HepG2 (cell line): ENCODE measurements around the gene HINT1. TPM values are rescaled to one million over a fixed set of nuclear protein-coding genes. Genes with fewer than 3 reads are reported as not detected.
A peak's percentile ranks its signal among the peaks of the same experiment; 100 is the strongest.

Experiments used
- PHB2 ChIP-seq: fragments of 450-650 bp; IDR thresholded peaks from 2 replicates; pipeline ENCODE4 v1.6.1; 2018; ENCODE audit not compliant: partially characterized antibody
- SOX5 ChIP-seq: IDR thresholded peaks from 2 replicates; pipeline ENCODE4 v1.6.1; 2016; ENCODE audit warnings: borderline replicate concordance
- ZMAT3 ChIP-seq: sonication (generic); formaldehyde crosslinking; conservative IDR thresholded peaks from 2 replicates; pipeline ENCODE4 v1.7.0; 2021; ENCODE audit warnings: missing genetic modification reagents
- ZNF556 ChIP-seq: sonication (generic); formaldehyde crosslinking; IDR thresholded peaks from 2 replicates; pipeline ENCODE4 v1.4.0; 2020; ENCODE audit warnings: mild to moderate bottlenecking, missing genetic modification reagents, borderline replicate concordance
- polyA plus RNA-seq, 8 experiments: library from polyadenylated mRNA; depleted of rRNA in 3 of 8; stranded (reverse) in 7 of 8; unstranded in 1 of 8; fragments of >200 nt; fragmentation: Illumina TruSeq in 4 of 8; extraction: Trizol in 4 of 8; gene quantifications; 2 replicates each; pipeline versions ENCODE4 v1.2.1 to v1.2.3, GENCODE V29; 2011 to 2016; ENCODE audit warnings: low read depth in 4 of 8, missing spikeins in 1 of 8, mixed read lengths in 1 of 8; ENCODE audit not compliant: insufficient read depth in 1 of 8
- total RNA-seq, 5 experiments: library from RNA; depleted of rRNA; stranded (reverse); fragments of >200 nt; fragmentation: Illumina TruSeq; extraction: Trizol; gene quantifications; 2 replicates each; pipeline ENCODE4 v1.2.3, GENCODE V29; 2016; ENCODE audit warnings: low read depth in 1 of 5
- TF ChIP-seq, protein P1 (sequence below): IDR thresholded peaks from 2 replicates; pipeline ENCODE4 v1.6.1; 2018; ENCODE audit warnings: missing genetic modification reagents, mild to moderate bottlenecking, missing compliant biosample characterization
- TF ChIP-seq, protein P2 (sequence below): sonication (generic); formaldehyde crosslinking; IDR thresholded peaks from 2 replicates; pipeline ENCODE4 v1.8.0; 2022; ENCODE audit warnings: missing genetic modification reagents, mild to moderate bottlenecking, borderline replicate concordance
- TF ChIP-seq, protein P3 (sequence below): sonication (generic); formaldehyde crosslinking; IDR thresholded peaks from 2 replicates; pipeline ENCODE4 v1.4.0; 2020; ENCODE audit warnings: mild to moderate bottlenecking, missing genetic modification reagents
- TF ChIP-seq, protein P4 (sequence below): IDR thresholded peaks from 2 replicates; pipeline ENCODE4 v1.6.1; 2016; ENCODE audit warnings: missing compliant biosample characterization, missing genetic modification reagents, borderline replicate concordance
- TF ChIP-seq, protein P5 (sequence below): sonication (generic); formaldehyde crosslinking; IDR thresholded peaks from 2 replicates; pipeline ENCODE4 v1.4.0; 2020; ENCODE audit warnings: missing genetic modification reagents, borderline replicate concordance
- TF ChIP-seq, protein P6 (sequence below): sonication (generic); formaldehyde crosslinking; IDR thresholded peaks from 2 replicates; pipeline ENCODE4 v1.5.1; 2020; ENCODE audit warnings: missing genetic modification reagents, mild to moderate bottlenecking, borderline replicate concordance

HINT1 gene
- total and polyA plus RNA-seq, 2 of the 13 experiments (the other 11 are each of a cell fraction or from before 2014, with no cell fraction given) = 428 to 997 TPM

DNA sequence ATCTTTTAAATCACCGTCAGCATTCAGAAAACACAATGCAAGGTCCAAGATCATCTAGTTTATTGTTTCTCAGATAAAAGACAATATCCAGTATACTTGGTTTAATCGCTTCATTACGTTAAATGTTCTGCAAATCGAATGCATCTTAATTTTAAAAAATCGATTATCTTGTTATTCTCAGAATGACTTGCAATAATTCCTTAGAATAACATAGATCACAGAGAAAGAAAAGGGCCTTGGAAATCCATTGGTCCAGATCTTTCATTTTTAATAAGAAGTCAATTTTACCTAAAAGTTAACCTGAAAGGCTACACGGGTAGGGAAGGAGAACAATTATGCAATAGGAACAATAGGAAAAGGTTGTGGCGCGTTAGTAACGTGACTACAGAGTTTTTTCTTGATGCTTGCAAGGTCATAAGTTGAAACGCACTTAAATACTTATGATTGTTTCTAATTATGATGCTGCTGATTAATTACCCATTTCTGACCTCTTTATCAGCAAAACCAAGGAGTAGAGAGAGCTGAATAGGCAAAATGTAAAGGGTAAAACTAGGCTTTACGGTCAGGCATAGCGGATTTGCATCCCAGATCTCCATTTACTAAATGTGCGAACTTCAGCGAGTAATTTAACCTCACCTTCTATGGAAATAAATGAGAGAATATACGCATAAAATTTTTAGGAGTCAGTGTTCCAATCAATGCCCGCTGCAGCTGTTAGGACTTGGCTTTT, 4.9 kb upstream of the HINT1 start (continued):
- TF ChIP-seq ZMAT3 (no peak), ZNF556 (CRISPR knock-in tag) (0 out of 2 replicates have a peak, but pooled peaks have one; percentile 30), PHB2 (no peak), SOX5 (peak; percentile 68; the same call in 1 of the 2 replicates)
- TF ChIP-seq, protein P1, sequence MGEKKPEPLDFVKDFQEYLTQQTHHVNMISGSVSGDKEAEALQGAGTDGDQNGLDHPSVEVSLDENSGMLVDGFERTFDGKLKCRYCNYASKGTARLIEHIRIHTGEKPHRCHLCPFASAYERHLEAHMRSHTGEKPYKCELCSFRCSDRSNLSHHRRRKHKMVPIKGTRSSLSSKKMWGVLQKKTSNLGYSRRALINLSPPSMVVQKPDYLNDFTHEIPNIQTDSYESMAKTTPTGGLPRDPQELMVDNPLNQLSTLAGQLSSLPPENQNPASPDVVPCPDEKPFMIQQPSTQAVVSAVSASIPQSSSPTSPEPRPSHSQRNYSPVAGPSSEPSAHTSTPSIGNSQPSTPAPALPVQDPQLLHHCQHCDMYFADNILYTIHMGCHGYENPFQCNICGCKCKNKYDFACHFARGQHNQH = no peak
- TF ChIP-seq, protein P2, sequence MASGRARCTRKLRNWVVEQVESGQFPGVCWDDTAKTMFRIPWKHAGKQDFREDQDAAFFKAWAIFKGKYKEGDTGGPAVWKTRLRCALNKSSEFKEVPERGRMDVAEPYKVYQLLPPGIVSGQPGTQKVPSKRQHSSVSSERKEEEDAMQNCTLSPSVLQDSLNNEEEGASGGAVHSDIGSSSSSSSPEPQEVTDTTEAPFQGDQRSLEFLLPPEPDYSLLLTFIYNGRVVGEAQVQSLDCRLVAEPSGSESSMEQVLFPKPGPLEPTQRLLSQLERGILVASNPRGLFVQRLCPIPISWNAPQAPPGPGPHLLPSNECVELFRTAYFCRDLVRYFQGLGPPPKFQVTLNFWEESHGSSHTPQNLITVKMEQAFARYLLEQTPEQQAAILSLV (CRISPR knock-in tag) = no peak
- TF ChIP-seq, protein P3, sequence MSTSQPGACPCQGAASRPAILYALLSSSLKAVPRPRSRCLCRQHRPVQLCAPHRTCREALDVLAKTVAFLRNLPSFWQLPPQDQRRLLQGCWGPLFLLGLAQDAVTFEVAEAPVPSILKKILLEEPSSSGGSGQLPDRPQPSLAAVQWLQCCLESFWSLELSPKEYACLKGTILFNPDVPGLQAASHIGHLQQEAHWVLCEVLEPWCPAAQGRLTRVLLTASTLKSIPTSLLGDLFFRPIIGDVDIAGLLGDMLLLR (CRISPR knock-in tag) = no peak
- TF ChIP-seq, protein P4, sequence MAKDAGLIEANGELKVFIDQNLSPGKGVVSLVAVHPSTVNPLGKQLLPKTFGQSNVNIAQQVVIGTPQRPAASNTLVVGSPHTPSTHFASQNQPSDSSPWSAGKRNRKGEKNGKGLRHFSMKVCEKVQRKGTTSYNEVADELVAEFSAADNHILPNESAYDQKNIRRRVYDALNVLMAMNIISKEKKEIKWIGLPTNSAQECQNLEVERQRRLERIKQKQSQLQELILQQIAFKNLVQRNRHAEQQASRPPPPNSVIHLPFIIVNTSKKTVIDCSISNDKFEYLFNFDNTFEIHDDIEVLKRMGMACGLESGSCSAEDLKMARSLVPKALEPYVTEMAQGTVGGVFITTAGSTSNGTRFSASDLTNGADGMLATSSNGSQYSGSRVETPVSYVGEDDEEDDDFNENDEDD (CRISPR knock-in tag) = no peak
- TF ChIP-seq, protein P5, sequence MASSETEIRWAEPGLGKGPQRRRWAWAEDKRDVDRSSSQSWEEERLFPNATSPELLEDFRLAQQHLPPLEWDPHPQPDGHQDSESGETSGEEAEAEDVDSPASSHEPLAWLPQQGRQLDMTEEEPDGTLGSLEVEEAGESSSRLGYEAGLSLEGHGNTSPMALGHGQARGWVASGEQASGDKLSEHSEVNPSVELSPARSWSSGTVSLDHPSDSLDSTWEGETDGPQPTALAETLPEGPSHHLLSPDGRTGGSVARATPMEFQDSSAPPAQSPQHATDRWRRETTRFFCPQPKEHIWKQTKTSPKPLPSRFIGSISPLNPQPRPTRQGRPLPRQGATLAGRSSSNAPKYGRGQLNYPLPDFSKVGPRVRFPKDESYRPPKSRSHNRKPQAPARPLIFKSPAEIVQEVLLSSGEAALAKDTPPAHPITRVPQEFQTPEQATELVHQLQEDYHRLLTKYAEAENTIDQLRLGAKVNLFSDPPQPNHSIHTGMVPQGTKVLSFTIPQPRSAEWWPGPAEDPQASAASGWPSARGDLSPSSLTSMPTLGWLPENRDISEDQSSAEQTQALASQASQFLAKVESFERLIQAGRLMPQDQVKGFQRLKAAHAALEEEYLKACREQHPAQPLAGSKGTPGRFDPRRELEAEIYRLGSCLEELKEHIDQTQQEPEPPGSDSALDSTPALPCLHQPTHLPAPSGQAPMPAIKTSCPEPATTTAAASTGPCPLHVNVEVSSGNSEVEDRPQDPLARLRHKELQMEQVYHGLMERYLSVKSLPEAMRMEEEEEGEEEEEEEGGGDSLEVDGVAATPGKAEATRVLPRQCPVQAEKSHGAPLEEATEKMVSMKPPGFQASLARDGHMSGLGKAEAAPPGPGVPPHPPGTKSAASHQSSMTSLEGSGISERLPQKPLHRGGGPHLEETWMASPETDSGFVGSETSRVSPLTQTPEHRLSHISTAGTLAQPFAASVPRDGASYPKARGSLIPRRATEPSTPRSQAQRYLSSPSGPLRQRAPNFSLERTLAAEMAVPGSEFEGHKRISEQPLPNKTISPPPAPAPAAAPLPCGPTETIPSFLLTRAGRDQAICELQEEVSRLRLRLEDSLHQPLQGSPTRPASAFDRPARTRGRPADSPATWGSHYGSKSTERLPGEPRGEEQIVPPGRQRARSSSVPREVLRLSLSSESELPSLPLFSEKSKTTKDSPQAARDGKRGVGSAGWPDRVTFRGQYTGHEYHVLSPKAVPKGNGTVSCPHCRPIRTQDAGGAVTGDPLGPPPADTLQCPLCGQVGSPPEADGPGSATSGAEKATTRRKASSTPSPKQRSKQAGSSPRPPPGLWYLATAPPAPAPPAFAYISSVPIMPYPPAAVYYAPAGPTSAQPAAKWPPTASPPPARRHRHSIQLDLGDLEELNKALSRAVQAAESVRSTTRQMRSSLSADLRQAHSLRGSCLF (CRISPR knock-in tag) = no peak
- TF ChIP-seq, protein P6, sequence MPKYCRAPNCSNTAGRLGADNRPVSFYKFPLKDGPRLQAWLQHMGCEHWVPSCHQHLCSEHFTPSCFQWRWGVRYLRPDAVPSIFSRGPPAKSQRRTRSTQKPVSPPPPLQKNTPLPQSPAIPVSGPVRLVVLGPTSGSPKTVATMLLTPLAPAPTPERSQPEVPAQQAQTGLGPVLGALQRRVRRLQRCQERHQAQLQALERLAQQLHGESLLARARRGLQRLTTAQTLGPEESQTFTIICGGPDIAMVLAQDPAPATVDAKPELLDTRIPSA (CRISPR knock-in tag) = no peak
